GM18519 (cell line): Measurements from ENCODE around the gene NXPH2.

Experiments used
- ATAC-seq: cut with Tn5 transposase; IDR thresholded peaks from one replicate; pipeline ENCODE4 v1.9.1; 2021; ENCODE audit warnings: mild to moderate bottlenecking, moderate library complexity; ENCODE audit not compliant: unreplicated experiment, low FRiP score

The NXPH2 gene

GRCh38 chr2:138712212-138712979 lies 67.8 kb downstream of the NXPH2 start:
- ATAC-seq, result peak; percentile 85

DNA sequence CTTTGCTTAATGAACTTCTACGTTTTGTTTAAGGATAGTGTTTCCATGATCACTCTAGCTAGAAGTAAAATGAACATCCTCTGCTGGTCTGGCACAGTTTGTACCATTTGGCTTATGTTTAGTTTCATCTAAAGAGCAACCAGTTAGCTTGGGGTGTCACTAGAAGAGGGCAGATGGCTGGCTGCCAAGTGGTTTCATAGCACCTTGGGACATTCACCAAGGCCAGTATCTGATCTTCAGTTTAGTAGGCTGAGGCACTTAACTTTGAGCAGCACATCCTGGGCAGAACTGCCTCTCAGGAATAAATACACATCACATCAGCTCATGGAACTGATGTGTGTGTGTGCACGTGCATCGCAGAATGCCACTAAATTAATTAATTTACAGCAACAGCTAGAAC lies 68.4 kb downstream of the NXPH2 start:
- peak; percentile 14 for ATAC-seq

- ATAC-seq, result no peak
Measured at GRCh38 chr2:138708682-138709241, 71.4 kb downstream of the NXPH2 start.

DNA sequence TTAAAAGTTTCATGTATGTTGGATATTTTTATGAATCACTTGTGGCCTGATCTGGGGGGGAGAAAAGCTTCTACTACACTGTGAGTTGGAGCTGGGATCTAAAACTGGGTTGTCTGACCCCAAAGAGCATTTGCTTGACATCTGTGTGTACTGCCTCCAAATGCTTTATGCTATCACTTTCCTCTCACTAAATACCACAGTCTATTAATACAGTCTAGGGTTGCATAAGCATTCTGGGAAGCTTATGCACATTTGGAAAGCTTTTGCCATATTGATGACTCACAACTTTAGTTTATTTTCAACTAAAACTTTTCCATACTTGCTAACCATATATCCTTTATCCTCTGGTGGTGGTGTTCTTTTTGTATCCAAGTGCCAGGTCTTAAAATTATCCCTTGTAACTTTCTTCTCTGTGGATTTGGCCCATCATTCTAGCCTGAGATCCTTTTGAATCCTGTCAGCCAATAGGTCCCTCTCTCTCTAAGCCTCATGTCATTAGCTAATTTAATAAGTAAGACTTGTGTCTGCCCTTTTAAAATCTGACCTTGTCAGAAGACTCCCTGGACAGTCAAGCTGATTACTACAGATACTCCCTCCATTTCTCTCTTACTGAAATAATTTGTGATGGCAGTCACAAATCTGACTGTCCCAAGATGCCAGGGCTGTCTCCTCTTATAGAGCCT lies 72.7 kb downstream of the NXPH2 start:
- no peak for ATAC-seq

GRCh38 chr2:138703242-138703641 lies 76.9 kb downstream of the NXPH2 start:
- no peak for ATAC-seq

DNA sequence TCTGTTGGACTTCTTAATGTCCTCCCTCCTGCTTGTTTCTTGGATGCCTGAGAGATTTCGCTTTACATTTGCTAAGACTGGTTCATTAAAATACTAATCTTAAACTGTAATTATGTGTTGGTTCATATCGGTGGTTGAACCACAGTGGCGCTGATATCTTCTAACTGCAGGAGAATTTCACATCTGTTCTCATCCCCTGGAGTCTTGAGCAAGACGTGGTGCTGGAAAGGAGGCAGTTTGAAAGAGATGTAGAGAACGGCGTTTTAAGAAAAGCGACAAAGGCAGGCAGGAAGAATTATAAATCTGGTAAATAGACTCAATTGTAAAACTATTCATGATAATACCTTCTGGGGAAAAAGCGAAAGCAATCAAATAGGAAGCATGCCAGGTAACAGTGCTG lies 79.5 kb downstream of the NXPH2 start:
- ATAC-seq, result no peak

GRCh38 chr2:138699421-138699820 lies 80.8 kb downstream of the NXPH2 start:
- no peak for ATAC-seq

DNA sequence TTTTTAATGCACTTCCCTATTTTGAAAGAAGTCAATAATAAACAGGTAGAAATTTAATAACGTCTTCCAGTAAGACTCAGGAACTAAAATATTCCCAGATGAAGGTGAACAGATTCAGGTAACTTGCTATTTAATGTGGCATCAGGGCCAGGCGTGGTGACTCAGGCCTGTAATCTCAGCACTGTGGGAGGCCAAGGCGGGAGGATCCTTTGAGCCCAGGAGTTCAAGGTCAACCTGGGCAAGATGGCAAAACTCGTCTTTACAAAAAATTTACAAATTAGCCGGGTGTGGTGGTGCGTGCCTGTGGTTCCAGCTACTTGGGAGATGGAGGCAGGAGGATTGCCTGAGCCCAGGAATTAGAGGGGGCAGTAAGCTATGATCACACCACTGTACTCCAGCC lies 81.8 kb downstream of the NXPH2 start:
- no peak for ATAC-seq

DNA sequence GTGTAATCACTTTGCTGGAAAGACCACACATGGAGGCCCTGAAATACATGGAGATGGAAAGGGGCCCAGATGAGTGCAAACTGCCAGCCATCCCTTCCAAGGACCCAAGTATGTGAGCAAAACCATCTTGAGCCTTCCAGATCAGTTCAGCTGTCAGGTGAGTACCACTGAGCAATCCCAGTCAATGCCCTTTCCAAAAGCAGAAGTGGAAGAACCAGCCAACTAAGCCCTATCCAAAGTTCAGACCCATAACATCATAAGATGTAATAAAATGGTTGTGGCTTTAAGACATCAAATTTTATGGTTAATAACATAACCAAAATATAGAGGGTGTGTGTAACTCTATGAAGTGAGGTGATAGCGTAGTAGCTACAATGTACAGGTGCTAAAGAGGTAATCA lies 88.5 kb downstream of the NXPH2 start:
- ATAC-seq, result no peak

DNA sequence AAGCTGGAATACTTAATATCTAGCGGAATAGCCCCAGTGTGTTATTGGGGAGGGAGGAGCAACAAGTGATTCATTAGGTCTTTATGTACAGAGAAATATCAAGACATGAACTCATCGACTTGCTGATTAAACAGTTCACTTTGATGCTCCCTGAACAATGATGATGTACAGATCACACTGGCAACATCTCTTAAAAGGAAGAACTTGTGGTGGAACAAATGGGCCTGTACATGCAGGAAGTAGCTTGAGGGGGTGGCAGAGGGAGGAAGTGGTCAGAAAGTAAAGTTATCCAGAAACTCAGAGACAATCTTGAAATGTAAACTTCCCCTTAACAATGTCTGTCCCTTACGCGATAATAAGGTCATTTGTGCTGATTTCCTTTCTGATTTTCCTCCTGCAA lies 90.5 kb downstream of the NXPH2 start:
- peak; percentile 83 for ATAC-seq

- no peak for ATAC-seq
Measured at GRCh38 chr2:138682163-138682562, 98.0 kb downstream of the NXPH2 start.

DNA sequence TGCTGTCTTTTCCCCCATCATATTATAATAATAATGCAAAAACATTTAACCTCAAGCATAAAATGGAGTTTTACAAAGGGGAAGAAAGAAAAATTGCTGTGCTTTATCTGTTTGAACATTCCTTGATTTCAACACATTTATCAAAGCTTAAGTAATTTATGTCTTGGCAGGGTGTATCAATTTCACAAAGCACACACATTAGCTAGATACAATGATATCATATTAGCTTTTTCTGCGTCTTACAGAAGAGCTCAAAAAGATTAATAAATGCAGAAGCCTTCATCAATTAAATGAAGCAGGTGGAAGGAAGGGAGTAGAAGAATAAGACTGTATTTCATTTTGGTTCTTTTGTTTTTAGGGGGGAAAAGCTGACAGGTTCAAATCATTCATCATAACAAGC lies 103.0 kb downstream of the NXPH2 start:
- no peak for ATAC-seq

DNA sequence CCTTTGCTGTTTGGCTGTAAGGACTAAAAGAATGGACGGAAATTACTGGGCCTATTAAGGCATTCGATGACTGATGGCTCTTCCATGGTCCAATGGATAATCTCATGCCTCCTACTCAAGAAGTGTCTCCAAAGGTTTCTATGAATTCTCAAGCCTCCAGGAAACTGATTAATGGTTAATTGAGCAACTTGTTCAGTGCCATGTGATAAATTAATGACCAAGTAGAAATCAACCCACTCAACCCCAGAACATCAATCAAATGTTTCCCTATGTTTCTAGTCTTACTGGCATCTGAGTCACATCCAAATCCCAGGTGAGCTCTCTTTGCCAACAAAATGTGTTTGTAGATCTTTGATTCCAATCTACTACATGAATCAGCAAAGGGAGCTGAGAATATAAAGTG lies 103.6 kb downstream of the NXPH2 start:
- ATAC-seq, result no peak

GRCh38 chr2:138671566-138671965 lies 108.6 kb downstream of the NXPH2 start:
- ATAC-seq, result no peak

DNA sequence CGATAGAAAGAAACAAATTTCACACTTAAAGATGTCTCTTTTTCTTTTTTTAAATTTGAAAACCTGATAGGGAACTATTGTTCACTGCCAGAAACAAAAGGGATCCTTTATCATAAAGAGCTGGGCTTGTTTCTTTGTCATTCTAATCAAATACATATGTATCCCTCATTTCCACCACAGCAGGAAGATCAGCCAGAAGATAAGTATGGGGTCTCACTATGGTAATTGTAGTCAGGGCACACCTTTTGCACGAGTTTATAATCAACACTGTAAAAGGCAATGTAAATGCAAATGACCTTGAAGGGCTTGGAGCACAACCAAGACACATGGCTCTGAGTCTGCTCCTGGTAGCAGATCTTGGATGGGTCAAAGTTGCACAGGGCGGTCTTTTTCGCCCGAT lies 109.5 kb downstream of the NXPH2 start:
- ATAC-seq, result no peak

- no peak for ATAC-seq
Measured at GRCh38 chr2:138665937-138666336, 114.3 kb downstream of the NXPH2 start.

DNA sequence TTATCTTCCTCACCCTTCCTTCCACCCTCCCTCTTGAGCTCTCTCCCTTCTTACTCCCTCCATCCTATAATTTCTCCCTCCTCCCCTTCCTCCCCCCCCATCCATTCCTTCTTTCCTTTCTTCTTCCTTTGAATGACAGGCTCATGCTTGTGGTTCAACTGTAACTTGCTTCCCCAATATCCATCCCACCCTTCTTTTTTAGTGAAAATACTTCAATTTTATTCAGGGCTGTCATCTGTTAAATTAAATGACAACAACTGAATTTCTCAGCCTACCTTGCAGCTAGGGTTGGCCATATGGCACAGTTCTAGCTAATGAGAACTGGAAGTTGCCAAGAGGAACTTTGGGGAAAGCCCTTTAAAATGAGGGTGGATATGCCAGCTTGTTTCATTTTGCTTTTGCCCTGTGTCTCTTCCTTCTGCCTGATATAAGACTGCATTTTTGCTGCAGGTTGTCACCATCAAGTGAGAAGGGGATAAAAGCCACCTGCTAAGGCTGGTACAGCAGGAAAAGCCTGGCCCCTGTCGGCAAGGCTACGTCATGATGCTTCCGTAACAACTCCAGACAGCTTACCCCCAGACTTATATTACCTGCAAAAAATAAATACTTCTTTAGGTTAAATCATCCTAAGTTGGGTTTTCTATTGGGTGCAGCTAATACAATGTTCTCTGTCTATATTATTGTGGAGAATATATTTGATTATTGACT lies 121.8 kb downstream of the NXPH2 start:
- ATAC-seq, result no peak

GRCh38 chr2:138654146-138654545 lies 126.0 kb downstream of the NXPH2 start:
- no peak for ATAC-seq

DNA sequence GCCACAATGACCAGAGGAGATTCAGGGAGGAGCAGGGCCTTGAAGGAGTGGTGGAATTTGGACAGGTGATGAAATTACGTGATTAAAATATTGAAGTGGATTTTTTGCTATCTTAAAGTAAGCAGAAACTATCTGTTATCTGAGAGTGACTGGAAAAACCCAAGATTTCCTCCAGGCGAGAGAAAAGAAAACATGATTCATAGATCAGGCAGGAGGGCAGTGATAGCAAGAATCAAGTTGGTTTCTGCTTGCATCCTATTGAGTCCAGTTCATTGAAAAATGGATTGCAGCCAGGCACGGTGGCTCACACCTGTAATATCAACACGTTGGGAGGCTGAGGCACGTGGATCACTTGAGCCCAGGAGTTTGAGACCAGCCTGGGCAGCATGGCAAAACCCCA lies 127.8 kb downstream of the NXPH2 start:
- no peak for ATAC-seq

DNA sequence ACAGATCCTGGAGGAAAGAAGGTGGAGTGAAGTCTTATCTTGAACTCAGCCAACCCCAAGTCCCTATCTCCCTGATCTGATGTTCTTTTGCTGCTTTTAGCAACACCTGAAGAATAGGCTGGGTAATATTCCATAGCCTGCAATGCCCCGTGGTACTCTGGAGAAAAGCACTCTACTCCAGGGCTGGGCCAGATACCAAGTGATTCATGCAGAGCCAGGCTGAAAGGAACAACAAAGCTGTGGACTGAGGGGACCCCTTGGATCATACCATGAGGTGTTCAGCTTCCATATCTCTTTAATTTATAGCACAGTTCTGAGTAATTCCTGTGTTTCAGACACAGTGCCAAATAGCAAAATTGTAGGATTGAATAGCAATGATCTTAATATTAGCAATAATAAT lies 130.6 kb downstream of the NXPH2 start:
- no peak for ATAC-seq

GRCh38 chr2:138648606-138649005 lies 131.6 kb downstream of the NXPH2 start:
- no peak for ATAC-seq
